Activated CD4-positive, alpha-beta T cell treated with anti-CD3 and anti-CD28 coated beads for 24 hours (primary cell): ENCODE measurements around the gene COMMD10.

Experiments
- DNase-seq, 2 donors: peaks; one replicate each; pipeline ENCODE4 v3.0.0-alpha.2; 2020; ENCODE audit warnings: low read depth in 2 of 2

COMMD10 gene

DNA sequence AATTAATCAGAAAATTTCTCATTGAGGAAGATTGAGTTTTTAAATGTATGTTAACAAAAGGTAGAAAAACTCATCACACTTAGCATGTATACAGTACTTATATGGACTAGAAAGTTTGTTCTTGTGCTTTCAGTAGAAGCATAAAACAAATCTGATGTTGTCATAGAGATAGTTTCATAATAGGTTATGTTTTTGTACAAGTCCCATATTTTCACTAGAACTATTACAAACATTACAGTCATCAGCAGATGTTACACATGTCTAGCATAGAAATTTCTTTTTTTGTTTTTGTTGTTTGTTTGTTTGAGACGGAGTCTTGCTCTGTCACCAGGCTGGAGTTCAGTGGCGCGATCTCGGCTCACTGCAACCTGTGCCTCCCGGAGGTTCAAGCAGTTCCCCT, 131.4 kb downstream of the COMMD10 start:
- no peak for DNase-seq

DNA sequence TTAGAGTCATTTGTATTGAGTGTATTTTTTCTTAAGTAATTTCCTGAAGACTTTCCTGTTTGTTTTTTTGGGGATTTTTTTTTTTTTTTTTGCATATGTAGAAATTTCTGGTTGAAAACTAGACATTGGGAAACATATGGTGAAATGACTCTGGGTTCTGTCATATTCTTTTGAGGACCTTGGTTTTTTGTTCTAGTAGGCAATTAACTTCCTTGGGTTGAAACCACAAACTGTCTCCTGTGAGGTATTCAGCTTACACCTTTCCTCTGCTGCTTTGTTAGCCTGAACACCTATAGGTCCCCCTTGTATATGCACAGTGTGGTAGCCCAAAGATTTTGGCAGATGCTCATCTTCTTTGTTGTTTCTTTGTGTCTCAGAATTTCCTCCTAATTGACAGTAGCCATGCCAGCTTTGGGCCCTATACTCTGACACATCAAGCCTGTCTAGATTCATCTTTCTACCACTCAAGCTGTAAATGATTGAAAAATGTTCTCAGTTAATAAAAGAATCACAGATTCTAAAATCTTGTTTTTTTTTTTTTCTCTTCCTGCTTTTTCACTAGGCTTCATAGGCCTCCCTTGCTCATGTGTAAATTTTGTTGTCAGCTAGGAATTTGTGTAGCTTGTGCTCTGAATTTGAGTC, 140.6 kb downstream of the COMMD10 start:
- DNase-seq = no peak

DNA sequence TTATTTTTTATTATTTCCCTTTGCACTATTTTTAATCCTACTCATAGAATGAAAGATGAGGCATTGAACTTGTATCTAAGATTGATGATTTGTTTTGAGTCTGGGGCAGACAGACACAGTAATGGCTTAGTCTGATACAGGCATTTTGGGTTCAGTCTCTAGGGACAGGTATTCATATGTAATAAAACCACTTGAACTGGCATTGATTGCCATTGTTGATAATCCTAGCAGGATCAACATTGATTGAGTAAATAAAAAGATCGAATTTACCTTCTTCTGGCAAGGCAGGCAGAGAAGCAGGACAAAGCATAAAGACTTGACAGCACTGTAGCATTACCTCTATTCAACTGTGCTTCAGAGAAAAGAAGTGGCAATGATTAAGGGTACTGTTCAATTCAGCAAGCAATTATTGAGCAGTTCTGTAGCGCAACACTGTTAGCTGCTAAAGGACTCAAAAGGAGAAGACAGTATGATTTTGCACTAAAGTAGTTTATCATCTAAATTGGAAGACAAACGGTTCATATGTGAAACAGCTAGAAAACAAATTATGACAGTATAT, 144.4 kb downstream of the COMMD10 start:
- no peak for DNase-seq

DNA sequence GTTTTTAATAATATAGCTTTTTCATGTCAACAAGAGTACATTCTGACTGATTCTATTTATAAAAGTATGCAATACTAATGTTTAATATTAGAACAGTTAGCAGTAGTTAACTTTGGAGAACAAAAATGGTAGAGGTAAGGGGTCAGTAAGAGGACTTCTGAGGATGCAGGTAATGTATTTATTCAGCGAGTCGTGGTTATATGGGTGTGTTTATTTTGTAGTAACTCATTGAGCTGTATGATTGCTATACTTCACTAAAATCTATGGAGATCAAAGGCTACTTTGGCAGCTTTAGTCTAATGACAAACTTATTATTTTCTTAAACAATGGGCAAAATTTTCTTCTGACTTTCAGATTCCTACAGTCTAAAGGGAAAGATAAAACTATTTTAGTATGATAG, 146.5 kb downstream of the COMMD10 start:
- no peak for DNase-seq

DNA sequence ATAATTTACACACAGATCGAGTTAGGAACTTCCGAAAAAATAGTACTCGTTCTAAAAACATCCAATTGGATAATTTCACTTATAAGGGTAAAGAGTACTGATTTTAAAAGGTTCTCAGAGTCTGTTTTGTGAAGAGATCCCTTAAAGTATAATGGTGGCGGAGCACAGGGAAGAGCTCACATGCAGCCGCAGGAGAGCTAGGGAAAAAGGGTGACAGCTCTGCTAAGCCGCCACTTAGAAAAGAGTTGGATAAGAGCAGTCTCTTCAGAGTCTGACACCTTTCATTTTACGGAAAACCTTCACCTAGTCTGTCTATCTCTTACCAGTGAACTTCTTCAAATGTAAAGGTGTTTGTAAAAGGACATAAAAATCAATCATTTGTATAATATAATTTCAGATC, 149.9 kb downstream of the COMMD10 start:
- no peak for DNase-seq

DNA sequence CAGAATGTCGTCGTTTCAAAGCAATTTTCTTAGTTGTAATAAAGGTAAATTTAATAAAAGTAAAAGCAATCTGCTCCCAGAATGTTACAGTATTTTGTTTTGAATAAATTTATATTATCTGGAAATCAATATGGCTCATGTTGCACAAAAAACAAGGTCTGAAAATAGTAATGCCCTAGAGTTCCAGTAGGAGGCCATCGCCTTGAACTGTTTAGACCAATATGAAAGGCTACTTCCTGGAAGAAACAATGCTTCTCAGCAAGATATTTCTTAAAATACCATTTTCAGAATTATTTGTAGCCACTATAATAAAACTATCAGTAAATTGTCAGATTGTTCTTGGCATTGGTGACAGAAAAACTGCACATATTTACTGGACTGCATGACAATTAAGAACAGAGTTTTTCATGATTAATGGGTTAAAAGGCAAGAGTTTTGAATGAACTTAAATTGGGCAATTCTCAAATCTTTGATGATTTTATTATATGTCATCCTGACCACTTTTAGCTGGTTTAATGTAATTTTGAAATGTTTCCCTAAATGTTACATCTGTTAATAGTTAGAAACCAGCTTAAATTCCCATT, 153.2 kb downstream of the COMMD10 start:
- no peak for DNase-seq

DNA sequence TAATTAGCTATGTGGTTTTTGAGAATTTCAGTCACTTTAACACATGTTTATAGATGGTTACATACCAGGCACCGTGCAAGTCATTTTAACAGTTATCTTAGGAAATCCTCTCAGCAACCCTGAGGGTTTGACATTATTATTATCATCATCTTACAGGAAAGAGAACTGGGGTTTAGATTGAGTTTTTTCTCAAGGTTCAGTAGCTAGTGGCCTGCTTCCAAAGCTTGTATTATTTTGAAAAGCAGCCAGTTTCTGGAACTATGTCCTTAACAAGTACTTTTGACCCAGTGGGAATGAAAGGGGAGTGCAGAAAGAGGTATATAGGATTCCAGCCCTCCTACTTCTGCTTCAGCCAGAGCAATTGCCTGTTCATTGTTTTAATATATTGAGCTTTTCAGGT, 157.5 kb downstream of the COMMD10 start:
- no peak for DNase-seq

DNA sequence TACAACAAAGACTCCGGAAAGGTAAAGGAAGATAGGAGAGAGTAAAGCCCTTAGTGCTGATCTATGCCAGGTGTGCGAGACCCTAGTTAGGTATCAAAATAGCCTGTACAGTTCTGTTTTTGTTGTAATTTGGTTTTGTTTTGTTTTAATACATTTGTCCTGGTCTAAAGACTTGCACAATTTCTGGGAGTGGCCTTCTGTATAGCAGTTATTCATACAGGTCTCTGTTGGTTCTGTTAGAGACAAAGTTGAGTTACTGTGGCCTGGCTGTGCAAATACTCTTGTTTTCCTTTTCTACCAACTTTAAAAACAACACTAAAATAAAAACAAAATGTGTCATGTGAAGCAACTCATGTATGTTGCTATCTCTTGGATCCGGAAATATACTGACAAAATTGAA, 163.6 kb downstream of the COMMD10 start:
- DNase-seq = no peak

DNA sequence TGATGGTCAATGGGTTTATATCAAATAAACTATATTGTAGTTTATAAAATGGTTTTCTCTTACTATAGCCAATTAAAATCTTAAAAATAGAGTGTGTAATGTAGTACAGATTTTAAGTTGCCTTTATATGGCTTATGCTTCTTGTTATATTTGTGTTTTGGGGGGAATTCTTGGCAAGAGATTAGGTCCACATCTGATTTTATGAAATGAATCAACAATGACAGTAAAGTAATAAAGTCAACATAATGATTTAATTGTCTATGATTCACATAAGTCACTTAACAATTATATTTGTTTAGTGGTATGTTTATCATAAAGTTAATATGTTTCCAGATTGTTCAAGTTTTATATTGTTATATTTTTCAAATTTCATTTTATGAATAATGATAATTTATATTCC, 164.8 kb downstream of the COMMD10 start:
- DNase-seq = no peak

DNA sequence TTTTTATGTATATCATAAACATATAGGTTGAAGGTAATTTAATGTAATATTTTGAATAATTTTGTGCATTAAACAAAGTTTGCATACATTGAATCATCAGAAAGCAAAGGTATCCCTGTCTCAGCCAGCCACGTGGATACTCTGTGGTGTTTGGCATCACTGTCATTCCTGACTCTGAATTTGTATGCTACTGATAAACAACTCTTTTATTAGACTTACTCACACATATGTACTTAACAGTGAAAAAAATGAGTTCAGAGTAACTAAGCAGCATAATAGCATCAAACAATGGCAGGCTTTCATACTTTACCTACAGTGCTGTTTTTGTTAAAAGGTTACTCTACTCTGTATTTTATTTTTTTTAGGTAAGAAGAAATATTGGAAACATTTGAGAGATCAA, 171.9 kb downstream of the COMMD10 start:
- DNase-seq = no peak

DNA sequence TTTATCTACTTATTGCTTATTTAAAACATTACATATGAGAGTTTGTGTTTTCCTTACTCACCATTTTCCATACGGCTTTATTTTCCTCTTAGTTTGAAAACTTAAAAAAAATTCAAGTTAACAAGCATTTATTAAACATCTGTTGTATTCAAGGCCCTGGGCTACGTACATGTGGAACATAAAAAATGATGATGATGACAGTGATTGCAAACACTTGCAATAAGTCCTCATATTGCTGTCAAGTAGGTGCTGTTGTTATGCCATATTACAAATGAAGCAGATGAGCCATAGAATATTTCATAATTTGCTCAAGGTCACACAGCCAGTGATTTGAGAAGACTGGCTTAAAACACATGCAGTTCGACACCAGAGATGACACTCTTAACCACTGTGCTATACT, 180.6 kb downstream of the COMMD10 start:
- no peak for DNase-seq

DNA sequence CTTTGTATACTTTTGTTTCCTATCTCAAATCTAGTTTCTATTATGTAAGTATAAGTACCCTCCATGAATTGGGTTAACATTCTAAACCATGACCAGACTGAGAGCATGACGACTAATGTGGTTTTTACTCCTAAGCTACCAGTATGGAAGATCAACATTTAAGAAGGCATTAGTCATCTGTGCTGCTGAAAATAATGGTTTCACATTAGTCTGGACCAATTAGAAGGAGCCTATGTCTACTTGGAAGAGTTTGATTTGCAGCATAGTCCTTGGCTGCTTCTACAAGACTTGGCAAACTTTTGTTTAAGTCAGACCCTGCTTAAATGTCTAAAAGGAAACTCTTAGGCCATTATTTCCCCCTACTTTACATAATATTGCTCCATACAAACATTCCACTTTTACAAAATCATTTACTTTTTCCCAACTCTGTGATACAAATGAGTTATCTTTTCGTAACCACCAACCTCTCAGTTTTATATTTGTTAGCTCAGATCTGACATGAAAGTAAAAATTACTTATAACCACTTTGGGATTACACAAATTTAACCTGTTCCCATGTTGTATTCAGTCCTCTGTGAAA, 186.7 kb downstream of the COMMD10 start:
- DNase-seq = no peak

DNA sequence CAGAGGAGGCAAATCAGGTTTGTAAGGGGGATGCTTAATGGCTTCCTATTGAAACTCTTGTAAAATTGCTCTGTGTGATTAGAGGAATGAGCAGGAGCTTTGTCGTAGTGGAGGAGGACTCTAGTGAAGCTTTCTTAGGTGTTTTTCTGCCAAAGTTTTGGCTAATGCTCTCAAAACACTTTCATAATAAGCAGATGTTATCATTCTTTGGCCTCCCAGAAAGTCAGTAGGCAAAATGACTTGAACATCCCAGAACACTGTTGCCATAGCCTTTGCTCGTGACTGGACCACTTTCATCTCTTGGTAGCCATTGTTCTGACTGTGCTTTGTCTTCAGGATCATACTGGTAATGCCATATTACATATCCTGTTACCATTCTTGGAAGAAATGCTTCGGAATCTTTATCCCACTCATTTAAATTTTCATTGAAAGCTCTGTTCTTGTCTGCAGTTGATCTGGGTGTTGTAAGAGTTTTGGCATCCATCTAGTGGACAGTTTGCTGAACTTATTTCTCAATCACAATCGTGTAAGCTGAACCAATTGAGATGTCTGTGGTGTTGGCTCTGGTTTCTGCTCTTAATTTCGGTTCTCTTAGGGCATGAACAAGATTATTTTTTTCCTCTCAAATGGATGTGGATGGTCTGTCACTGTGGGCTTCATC, 187.6 kb downstream of the COMMD10 start:
- no peak for DNase-seq

DNA sequence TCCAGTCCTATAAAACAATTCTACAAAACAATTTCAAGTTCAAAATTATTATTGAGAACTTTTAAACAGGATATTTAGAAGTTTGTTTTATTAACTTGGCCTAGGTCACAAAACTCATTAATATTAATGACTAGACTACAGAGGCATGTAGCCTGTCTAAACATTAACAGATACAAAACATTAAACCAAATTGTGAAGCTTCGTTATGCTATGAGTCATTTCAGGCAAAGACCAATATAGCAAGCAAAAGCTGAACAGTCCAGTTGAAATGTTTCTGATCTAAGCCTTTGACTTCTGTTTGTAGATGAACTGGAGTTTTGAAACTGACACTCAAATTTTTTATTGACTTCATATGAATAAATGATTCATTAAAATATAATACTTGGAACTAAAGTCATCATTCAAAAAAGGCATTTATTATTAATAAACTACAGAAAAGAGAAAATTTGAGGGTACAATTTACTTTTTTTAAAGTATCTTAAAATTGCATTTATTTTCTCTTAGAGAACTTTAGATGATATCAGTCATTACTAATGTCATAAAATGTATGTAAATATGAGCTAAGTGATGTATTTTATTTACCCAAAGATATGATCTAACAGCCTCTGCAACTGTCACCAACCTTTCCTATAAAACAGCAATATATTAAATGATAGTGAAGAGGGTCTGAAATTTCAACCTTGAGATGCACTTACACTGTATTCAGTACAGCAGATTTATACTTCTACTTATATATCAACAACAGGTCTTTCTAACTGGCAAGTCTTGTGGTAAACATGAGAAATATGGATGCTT, 188.8 kb downstream of the COMMD10 start:
- DNase-seq = no peak

DNA sequence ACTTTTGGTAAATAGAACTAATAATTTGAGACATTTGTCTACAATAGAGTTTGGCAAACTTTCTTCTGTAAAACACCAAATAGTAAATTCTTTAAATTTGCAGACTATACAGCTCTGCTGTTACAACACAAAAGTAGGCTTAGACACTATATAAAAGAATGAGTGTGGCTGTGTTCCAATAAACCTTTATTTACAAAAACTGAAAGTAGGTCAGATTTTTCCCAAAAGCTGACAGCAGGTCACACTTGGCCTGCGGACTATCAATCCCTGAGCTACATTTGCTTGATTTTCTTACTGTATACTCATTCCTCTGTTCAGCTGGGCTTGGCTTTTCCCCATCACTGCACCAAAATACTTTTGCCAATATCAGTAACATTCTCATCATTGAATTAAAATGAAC, 189.4 kb downstream of the COMMD10 start:
- DNase-seq = no peak

DNA sequence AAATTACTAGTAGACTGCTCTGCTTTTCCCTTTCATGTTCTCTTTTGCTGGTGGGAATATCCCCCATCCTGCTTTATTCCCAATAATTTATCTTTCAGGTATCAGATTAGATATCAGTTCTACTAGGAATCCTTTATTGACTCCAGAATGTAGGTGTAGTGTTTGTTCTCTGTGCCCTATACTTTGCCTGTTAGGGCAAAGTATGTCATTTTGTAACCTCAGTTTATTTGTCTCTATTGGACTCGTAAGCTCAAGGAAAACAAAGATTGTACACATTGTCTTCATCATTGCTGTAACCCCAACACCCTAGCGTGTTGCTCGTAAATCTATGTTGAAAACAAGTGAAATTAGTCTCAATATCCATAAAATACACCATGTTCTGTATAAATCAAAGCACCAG, 190.5 kb downstream of the COMMD10 start:
- DNase-seq = no peak

DNA sequence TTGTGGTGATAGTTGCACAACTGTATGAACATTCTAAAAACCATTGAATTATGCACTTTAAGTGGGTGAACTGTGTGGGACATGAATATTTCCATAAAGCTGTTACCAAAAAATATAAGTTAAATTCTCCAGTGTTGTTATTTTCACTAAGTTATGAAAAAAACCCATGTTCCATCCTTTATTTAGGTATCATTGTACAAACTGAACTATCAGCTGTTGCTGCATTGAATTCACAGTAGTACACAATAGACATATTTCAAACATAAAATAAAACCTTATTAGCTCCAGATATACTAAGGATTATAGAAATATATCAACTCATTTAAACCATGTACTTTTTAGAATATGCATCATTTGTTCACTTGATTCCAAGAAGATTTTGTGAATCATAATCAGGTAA, 192.1 kb downstream of the COMMD10 start:
- no peak for DNase-seq

DNA sequence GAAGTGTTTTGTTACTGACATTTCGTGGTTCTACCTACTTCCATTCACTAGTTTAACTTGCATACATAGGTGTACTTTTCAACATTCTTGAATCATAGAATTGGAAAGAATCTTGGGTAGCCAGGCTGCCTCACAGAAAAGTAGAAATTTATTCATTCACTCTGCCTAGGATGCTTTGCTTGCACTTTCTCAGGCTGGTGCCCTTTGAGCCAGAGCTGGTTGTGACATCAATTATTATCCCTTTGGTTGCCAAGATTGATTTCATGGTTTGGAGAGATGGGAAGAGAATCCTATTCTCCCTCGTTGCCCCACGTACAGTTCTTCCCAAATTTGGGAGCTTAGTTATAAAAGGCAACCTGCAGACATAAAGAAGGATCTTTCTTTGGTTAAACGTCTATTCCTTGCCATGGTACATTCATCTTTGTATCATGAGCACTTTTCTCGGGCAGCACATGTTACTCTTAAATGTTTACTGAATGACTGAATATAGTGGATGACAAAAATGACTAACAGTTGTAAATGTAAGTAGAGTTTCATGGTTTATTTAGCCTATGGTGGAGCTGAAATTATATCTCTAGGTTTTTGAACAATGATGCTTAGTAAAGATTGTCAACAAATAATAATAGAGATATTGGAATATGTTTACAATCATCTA, 195.5 kb downstream of the COMMD10 start:
- DNase-seq = no peak

DNA sequence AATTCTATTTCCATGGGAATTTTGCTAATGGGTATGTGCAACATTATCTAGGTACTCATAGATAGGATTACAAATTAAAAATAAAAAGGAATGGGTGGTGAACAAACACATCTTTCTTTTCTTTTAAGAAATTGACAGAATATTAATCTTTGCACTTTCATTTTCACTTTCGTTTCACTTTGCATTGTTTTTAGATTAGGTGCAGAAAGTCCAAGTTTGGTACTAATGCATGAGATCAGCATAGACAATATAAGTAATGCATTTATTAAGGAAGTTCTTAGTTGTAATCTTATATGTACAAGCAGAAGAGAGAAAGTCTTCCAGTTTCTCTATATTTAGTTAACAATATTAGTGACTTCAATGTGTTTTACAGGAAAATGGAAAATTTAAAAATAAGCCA, 196.5 kb downstream of the COMMD10 start:
- no peak for DNase-seq

DNA sequence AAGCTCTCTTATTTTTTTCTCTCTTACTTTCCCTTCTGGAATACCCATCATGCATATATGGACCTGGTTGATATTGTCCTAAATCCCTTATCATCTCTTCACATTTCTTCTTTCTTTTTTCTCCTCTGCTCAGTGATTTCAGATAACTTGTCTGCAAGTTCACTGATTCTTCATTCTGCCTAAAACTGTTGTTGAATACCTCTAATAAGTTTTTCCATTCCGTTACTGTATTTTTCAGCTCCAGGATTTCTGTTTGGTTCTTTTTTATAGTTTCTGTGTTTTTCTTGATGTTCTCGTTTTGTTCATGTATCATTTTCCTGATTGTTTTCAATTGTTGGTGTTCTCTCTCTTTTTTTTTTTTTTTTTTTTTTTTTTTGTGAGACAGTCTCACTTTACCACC, 203.7 kb downstream of the COMMD10 start:
- DNase-seq = no peak

DNA sequence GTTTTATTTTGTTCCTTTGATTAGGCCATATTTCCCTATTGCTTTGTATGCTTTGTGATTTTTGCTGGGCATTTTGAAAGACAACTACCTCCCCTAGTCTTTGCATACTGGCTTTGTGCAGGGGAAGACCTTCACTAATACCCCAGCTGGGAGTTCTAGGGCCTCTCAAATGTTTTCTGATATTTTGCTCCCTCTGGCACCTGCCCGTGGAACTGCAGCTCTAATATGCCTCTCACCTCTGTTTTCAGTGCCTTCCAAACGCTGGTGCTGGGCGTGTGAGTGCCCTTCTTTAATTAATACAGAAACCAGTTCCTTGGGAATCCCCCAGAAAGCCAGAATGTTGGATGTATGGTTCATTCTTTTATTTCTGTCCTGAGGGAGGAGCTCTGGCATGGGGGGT, 204.5 kb downstream of the COMMD10 start:
- DNase-seq = no peak

DNA sequence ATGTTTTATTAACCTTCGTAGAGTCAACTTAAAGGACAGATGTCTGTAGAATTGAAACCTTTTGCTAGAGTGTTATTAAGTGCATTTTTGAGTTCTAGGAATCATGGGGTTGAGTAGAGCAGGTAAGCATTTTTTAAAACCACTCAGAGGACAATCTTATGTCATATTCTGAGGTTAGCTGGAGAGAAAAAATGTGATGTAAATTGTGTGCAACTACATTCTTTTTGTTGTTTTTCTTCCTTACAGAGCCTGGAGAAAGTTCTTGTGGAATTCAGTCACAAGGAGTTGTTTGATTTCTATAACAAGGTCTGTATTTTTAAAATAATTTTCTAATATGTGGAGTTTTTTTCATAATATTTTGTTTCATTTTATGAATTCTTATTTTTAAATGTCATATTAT, 206.4 kb downstream of the COMMD10 start:
- DNase-seq = no peak
